K562 (cell line): ENCODE results near the gene CLCN5. TPM values are rescaled to one million over a fixed set of nuclear protein-coding genes. Genes with fewer than 3 reads are reported as not detected.

Experiments used
- ATAC-seq: fragments of 200-7000 bp; cut with Tn5 transposase; 3 replicates; pipeline ENCODE4 v1.9.1; 2020; ENCODE audit warnings: moderate library complexity
- BruUV-seq: library from RNA; stranded (reverse); fragments of 400-500 nt; replicated peaks from 2 replicates; lab custom pipeline; 2021; lab: Mats Ljungman, UMichigan
- CTCF ChIA-PET: fragments of 300-600 bp; formaldehyde crosslinking; extraction: SDS; loops from one replicate; lab custom pipeline; 2021; ENCODE audit warnings: low intra/inter-chr PET ratio; lab: Yijun Ruan, JAX
- POLR2A ChIA-PET: fragments of 300-600, 350-650 bp; sonication (Branson Sonifier 250); formaldehyde crosslinking; extraction: SDS; loops from one replicate; lab custom pipeline; 2021; ENCODE audit warnings: antibody characterized with exemption, inconsistent platforms; lab: Yijun Ruan, JAX
- DNase-seq, 4 experiments: peaks; one replicate each; pipeline versions ENCODE4 v3.0.0 to v3.0.0-alpha.2; 2011 to 2018; ENCODE audit warnings: low spot score in 3 of 4, mixed read lengths in 3 of 4; ENCODE audit errors: extremely low read depth in 1 of 4
- FAIRE-seq: peaks from 2 replicates; lab custom pipeline; 2011; peaks lifted over from hg19 to GRCh38; lab: Jason Lieb, UNC
- H2AFZ ChIP-seq: 2 replicates; pipeline ENCODE4 v1.6.0; 2011; ENCODE audit warnings: low read depth, low read length, control low read depth, inconsistent platforms
- H3K27ac ChIP-seq: fragments of 200-600 bp; 3 replicates; pipeline ENCODE4 v1.8.0; 2011; ENCODE audit warnings: low read depth, mild to moderate bottlenecking, control low read depth, inconsistent platforms, low read length, moderate library complexity, mixed read lengths; ENCODE audit errors: extremely low read depth
- H3K27me3 ChIP-seq, 2 experiments: fragments of 300-600 bp in 1 of 2; 2 replicates in 1 of 2; 3 replicates in 1 of 2; pipeline versions ENCODE4 v1.6.0 to v1.8.0; 2011; ENCODE audit warnings: inconsistent platforms in 2 of 2, low read length in 2 of 2, mild to moderate bottlenecking in 1 of 2, mixed read lengths in 1 of 2, moderate library complexity in 1 of 2; ENCODE audit not compliant: control insufficient read depth in 2 of 2, insufficient read depth in 2 of 2
- H3K36me3 ChIP-seq: fragments of 300-600 bp; 3 replicates; pipeline ENCODE4 v1.8.0; 2011; ENCODE audit warnings: mild to moderate bottlenecking, low read length, inconsistent platforms; ENCODE audit not compliant: control insufficient read depth, insufficient read depth
- H3K4me1 ChIP-seq, 2 experiments: fragments of 200-600 bp in 1 of 2; replicated peaks in 1 of 2; 2 replicates in 1 of 2; 3 replicates in 1 of 2; pipeline versions ENCODE4 v1.5.1 to v1.8.0; 2011; ENCODE audit warnings: inconsistent platforms in 2 of 2, low read length in 2 of 2, mild to moderate bottlenecking in 1 of 2, mixed read lengths in 1 of 2, moderate library complexity in 1 of 2; ENCODE audit not compliant: control insufficient read depth in 2 of 2, insufficient read depth in 2 of 2
- H3K4me2 ChIP-seq: 2 replicates; pipeline ENCODE4 v1.6.1; 2011; ENCODE audit warnings: low read length, control low read depth, inconsistent platforms, mixed read lengths; ENCODE audit not compliant: insufficient read depth
- H3K4me3 ChIP-seq: fragments of 200-600 bp; sonication (generic), shearing (Covaris generic); 2 replicates; pipeline ENCODE4 v1.5.1; 2016; ENCODE audit warnings: control low read depth, inconsistent platforms
- H3K79me2 ChIP-seq: fragments of 200-600 bp; 3 replicates; pipeline ENCODE4 v1.8.0; 2011; ENCODE audit warnings: low read length, inconsistent platforms; ENCODE audit not compliant: control insufficient read depth, insufficient read depth
- H3K9ac ChIP-seq, 2 experiments: 2 replicates each; pipeline versions ENCODE4 v1.6.0 to v1.6.1; 2011; ENCODE audit warnings: low read depth in 2 of 2, low read length in 2 of 2, control low read depth in 1 of 2, inconsistent platforms in 1 of 2, mild to moderate bottlenecking in 1 of 2, mixed read lengths in 1 of 2; ENCODE audit not compliant: insufficient read depth in 1 of 2
- H3K9me1 ChIP-seq: one replicate; pipeline ENCODE4 v1.6.0; 2011; ENCODE audit warnings: inconsistent platforms, mild to moderate bottlenecking, low read length, moderate library complexity; ENCODE audit not compliant: control insufficient read depth, insufficient read depth
- H3K9me3 ChIP-seq: replicated peaks from 2 replicates; pipeline ENCODE4 v1.5.1; 2011; ENCODE audit warnings: low read depth, low read length, inconsistent platforms; ENCODE audit not compliant: control insufficient read depth, insufficient read depth
- H4K20me1 ChIP-seq: replicated peaks from 2 replicates; pipeline ENCODE4 v1.6.1; 2011; ENCODE audit warnings: low read length, inconsistent platforms, mixed read lengths; ENCODE audit not compliant: control insufficient read depth, insufficient read depth
- CREB1 ChIP-seq, 2 experiments: sonication (generic) in 1 of 2; formaldehyde crosslinking in 1 of 2; IDR thresholded peaks; 2 replicates each; pipeline versions ENCODE4 v1.6.1 to v1.8.0; 2012 to 2022; ENCODE audit warnings: inconsistent platforms in 1 of 2, mild to moderate bottlenecking in 1 of 2, missing genetic modification reagents in 1 of 2, moderate library complexity in 1 of 2
- CSDE1 ChIP-seq, 2 experiments: fragments of 450-650 bp; IDR thresholded peaks; 2 replicates each; pipeline ENCODE4 v1.6.1; 2016; ENCODE audit warnings: mild to moderate bottlenecking in 1 of 2
- CTBP1 ChIP-seq: fragments of 450-650 bp; IDR thresholded peaks from 2 replicates; pipeline ENCODE4 v1.6.1; 2016; ENCODE audit warnings: borderline replicate concordance
- FOSL1 ChIP-seq: fragments of 200-800 bp; sonication (Bioruptor generic); conservative IDR thresholded peaks from 2 replicates; pipeline ENCODE4 v1.6.1; 2016; ENCODE audit warnings: missing genetic modification characterization, missing compliant biosample characterization
- FOXK2 ChIP-seq, 2 experiments: fragments of 450-650 bp; IDR thresholded peaks in 1 of 2; conservative IDR thresholded peaks in 1 of 2; 2 replicates each; pipeline ENCODE4 v1.6.1; 2016; ENCODE audit warnings: low read depth in 2 of 2, mild to moderate bottlenecking in 1 of 2
- HDGF ChIP-seq: fragments of 450-650 bp; IDR thresholded peaks from 2 replicates; pipeline ENCODE4 v1.6.1; 2016
- HNRNPLL ChIP-seq: fragments of 200-400 bp; formaldehyde crosslinking; IDR thresholded peaks from 2 replicates; pipeline ENCODE4 v1.6.1; 2017; ENCODE audit warnings: low read length, low read depth, mild to moderate bottlenecking; ENCODE audit not compliant: poor library complexity, severe bottlenecking
- PHB2 ChIP-seq: fragments of 450-650 bp; IDR thresholded peaks from 2 replicates; pipeline ENCODE4 v1.6.1; 2017; ENCODE audit warnings: low read depth
- SMARCA4 ChIP-seq: fragments of 450-650 bp; IDR thresholded peaks from 2 replicates; pipeline ENCODE4 v1.6.1; 2016
- SMARCB1 ChIP-seq: IDR thresholded peaks from 2 replicates; pipeline ENCODE4 v1.6.1; 2011; ENCODE audit warnings: improper control_type of control experiment, low read depth; ENCODE audit not compliant: insufficient read length
- ZNF217 ChIP-seq: sonication (generic); formaldehyde crosslinking; IDR thresholded peaks from 2 replicates; pipeline ENCODE4 v1.8.0; 2022; ENCODE audit warnings: mild to moderate bottlenecking, missing genetic modification reagents
- ZNF384 ChIP-seq: IDR thresholded peaks from 2 replicates; pipeline ENCODE4 v1.6.1; 2012; ENCODE audit warnings: low read depth, low read length, improper control_type of control experiment
- ZNF512 ChIP-seq: IDR thresholded peaks from 2 replicates; pipeline ENCODE4 v1.6.1; 2016; ENCODE audit warnings: missing genetic modification characterization, missing compliant biosample characterization
- WGBS: fragments of 100-300 bp; shearing (Covaris generic); methylation state at CpG from one replicate; pipeline ENCODE4 v1.1.6; 2016; ENCODE audit warnings: low coverage, mixed read lengths; ENCODE audit not compliant: insufficient coverage; ENCODE audit errors: missing lambda C conversion rate; 5-methylcytosine and 5-hydroxymethylcytosine counted together
- in situ Hi-C: fragments of 300-500 bp; cut with MboI; formaldehyde crosslinking; loops from 4 replicates; pipeline ENCODE4 v1.15.0; 2018; ENCODE audit warnings: inconsistent platforms, mixed read lengths
- intact Hi-C: fragments of 100-400 bp; cut with micrococcal nuclease; formaldehyde crosslinking; loops from 2 replicates; pipeline ENCODE4 v1.14.2; 2022
- polyA plus RNA-seq, 8 experiments: library from polyadenylated mRNA; depleted of rRNA in 4 of 8; stranded (reverse) in 5 of 8; unstranded in 3 of 8; fragments of >200 nt; fragmentation: Nextera tagmentation in 2 of 8; fragmentation: Illumina TruSeq in 1 of 8; extraction: Ambion mirVana in 2 of 8; extraction: Trizol in 1 of 8; gene quantifications; 2 replicates each; pipeline versions ENCODE4 v1.2.1 to v1.2.3, GENCODE V29; 2011 to 2014; ENCODE audit warnings: inconsistent platforms in 1 of 8, missing spikeins in 1 of 8
- total RNA-seq, 7 experiments: library from RNA; depleted of rRNA in 6 of 7; stranded (reverse); fragments of >200 nt in 6 of 7; fragmentation: Illumina TruSeq in 2 of 7; extraction: Trizol in 2 of 7; gene quantifications; 2 replicates each; pipeline versions ENCODE4 v1.2.1 to v1.2.3, GENCODE V29; 2011 to 2021; ENCODE audit warnings: low replicate concordance in 1 of 7

Gene CLCN5
- total and polyA plus RNA-seq, 9 of the 15 experiments (the other 6 are each of a cell fraction or from before 2014, with no cell fraction given): 0.94 to 11.8 (median 7.1) TPM

GRCh38 chrX:49978176-49978575, 55.8 kb downstream of the CLCN5 start:
- in situ Hi-C loops (no loop called here), intact Hi-C loops (no loop called here)
- no peak for ATAC-seq
- no peak for DNase-seq
- H3K27ac ChIP-seq: no peak overlapping the region
- H2AFZ ChIP-seq: no peak overlapping the region
- TF ChIP-seq ZNF217 (CRISPR knock-in tag) (no peak), FOXK2 (conservative IDR thresholded peaks at IDR 0.05 in 1 of 2, IDR thresholded peaks at IDR 0.05 in 1 of 2; ENCODE audit: low read depth in 2 of 2) (no peak), ZNF512 (tag) (no peak), SMARCA4 (no peak), ZNF384 (no peak), HDGF (no peak), PHB2 (no peak), SMARCB1 (no peak), FOSL1 (tag) (no peak), CTBP1 (no peak), CSDE1 (IDR thresholded peaks at IDR 0.05) (no peak), HNRNPLL (no peak), CREB1 (IDR thresholded peaks at IDR 0.05) (no peak), CREB1 (CRISPR knock-in tag; IDR thresholded peaks at IDR 0.05) (no peak)
- WGBS: 43% methylated on average over 2 of the region's 2 CpGs
- ChIA-PET POLR2A (no interaction called here), CTCF (no interaction called here)
- H4K20me1 ChIP-seq: no peaks in the 10 kb centered on the region
- no peaks in the 10 kb centered on the region; a peak in 1 of 5 replicates for H3K4me1 ChIP-seq
- no peaks in the 10 kb centered on the region for H3K9me3 ChIP-seq
- H3K36me3 ChIP-seq: no peaks in the 10 kb centered on the region
- no peaks in the 10 kb centered on the region for H3K79me2 ChIP-seq
- no peak for FAIRE-seq
- H3K9ac ChIP-seq: no peak overlapping the region
- H3K9me1 ChIP-seq: no peaks in the 10 kb centered on the region
- no peak overlapping the region for H3K4me2 ChIP-seq
- H3K27me3 ChIP-seq: no peaks in the 10 kb centered on the region
- no peak overlapping the region for H3K4me3 ChIP-seq
- BruUV-seq: no TSS peak
